ENCODE measurements around the gene TSLP.

The TSLP gene

DNA sequence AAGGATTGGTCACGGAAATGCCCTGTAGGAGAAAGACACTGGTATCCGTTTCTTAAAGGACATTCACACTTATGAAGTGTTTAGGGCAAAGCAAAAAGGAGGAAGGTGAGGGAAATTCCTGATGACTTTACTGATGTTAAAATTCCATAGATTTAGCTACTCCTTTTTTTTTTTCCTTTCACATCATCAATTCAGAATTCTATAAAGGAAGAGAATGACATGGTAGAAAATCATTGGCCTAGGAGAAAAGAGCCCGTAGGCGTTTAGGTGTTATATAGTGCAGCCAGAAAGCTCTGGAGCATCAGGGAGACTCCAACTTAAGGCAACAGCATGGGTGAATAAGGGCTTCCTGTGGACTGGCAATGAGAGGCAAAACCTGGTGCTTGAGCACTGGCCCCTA, at the start of gene TSLP:
Gene TSLP (plus strand): TSS at position 301 of the 400 bp plus-strand sequence. CDS start 178 bp downstream, outside the sequence.
- no peak for DNase-seq

DNA sequence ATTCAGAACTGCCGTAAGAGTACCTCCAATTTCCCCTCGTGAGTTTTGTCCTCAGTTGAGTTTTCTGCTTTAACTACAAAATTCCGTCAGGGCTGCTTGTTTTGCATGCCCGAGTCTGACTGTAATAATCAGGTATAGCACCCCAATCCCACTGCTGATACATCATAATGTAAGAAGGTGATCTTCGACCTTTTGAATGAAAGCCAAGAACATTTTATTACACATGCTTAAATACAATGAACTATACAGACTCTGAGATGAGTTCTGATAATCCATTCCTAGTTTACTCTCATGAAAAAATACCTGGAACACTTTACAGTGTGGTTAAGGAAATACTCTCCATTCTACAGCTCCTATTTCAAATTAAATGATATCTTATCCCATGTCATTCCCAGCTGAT, 49.2 kb upstream of the TSLP start:
- DNase-seq = no peak

DNA sequence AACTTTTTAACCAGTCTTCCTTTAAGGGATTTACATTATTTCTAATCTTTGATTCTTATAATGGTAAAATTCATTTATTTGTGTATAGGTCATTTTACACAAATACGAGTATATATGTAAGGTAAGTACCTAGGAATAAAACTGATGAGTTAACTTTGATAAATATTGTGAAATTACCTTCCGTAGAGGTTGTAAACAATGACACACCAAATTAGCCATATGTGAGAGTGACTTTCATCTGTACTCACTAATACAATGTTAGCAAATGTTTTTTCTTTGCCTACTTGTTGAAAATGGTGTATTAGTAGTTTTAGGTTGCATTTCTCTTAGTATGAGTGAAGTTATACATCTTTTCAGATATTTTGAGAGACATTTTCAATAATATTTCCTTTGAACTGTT, 42.6 kb upstream of the TSLP start:
- DNase-seq = no peak

DNA sequence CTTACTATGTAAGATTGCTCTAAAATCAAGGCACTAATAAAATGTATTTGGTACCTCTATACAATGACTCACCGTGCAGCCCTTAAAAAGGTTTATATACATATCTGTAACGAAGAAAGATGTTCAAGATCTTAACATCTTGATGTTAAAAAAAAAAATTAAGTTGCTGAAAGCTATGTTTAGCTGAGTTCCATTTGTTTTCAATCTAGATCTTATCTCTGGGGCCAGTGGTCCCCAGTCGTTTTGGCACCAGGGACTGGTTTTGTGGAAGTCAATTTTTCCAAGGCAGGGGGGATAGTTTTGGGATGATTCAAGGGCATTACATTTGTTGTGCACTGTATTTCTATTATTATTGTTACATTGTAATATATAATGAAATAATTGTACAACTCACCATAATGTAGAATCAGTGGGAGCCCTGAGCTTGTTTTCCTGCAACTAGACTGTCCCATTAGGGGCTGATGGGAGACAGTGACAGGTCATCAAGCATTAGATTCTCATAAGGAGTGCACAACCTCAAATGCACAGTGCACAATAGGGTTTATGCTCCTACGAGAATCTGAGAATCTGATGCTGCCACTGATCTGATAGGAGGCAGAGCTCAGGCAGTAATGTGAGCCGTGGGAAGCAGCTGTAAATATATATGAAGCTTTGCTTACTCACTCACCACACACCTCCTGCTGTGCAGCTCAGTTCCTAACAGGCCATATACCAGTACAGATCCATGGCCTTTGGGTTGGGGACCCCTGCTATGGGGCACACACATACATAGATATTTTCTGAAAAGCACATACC, 27.6 kb upstream of the TSLP start:
- DNase-seq = no peak

DNA sequence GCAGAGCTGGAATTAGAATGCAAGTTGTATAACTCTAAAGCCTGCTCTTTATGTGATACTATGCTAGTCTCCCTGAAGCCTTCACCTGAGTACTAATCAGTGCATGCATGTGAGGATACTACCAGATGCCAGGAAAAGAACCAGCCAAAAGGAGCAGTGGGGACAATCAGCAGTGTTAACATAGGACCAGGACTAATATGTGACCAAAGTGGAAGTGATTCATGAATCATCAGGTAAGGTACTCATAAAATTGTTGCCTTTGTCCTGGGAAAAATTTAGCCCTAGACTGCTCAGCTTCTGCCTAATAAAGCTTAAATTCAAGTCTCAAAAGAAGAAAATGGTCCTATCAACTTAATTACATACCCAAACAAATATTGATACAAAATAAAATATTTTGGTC, 13.4 kb upstream of the TSLP start:
- DNase-seq = no peak

DNA sequence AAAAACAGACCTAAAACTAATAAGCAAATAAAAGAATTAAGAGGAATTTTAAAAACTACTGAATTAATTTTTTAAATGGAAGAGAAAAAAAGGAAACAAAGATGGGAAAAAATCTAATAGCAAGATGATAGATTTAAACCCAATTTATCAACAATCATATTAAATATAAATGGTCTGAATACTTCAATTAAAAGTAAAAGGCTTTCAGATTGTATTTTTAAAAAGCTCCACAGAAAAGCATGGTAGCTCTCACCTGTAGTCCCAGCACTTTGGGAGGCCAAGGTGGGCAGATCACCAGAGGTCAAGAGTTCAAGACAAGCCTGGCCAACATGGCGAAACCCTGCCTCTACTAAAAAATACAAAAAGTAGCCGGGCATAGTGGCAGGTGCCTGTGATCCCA, 11.3 kb upstream of the TSLP start:
- no peak for DNase-seq

DNA sequence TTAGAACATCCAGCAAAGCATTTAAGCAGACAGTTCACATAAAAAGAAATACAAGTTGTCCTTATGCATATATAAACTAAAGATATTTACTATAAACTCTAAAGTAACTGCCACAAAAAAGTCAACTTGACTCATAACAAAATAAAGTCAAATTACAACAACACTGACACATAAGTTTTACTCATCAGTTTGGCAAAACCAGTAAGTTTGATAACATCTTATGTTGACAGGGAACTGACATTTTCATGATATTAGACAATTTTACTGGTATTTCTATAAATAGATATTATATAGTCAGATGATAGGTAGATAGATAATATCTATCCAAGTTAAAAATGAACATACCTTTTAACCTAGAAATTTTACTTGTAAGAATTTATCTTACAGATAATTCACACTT, 9.9 kb upstream of the TSLP start:
- no peak for DNase-seq

DNA sequence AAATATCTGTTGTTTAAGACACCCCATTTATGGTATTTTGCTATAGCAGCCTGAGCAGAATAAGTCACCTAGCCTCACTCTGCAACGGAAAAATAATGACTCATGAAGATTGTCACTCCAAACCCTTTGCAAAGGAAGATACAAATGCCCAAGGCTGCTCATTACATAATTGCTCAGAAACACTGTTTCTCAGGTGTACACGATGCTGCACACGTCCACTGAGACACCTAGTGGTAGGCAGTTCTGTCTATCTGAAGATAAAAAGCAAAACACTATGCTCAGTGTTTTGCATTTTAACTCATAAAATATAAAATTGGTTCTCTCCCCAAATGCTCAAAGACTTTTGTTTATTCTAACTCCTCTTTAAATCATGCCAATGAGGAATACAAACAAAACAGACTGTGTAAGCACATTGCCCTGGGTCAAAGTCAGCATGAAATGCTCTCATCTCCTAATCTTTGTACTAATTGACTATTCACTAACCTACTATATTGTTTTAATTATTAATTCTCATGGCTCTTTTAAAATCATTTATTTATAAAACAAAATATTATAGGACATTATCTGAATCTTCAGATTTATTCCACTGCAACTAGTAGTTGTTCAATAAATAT, 7.7 kb upstream of the TSLP start:
- no peak for DNase-seq

DNA sequence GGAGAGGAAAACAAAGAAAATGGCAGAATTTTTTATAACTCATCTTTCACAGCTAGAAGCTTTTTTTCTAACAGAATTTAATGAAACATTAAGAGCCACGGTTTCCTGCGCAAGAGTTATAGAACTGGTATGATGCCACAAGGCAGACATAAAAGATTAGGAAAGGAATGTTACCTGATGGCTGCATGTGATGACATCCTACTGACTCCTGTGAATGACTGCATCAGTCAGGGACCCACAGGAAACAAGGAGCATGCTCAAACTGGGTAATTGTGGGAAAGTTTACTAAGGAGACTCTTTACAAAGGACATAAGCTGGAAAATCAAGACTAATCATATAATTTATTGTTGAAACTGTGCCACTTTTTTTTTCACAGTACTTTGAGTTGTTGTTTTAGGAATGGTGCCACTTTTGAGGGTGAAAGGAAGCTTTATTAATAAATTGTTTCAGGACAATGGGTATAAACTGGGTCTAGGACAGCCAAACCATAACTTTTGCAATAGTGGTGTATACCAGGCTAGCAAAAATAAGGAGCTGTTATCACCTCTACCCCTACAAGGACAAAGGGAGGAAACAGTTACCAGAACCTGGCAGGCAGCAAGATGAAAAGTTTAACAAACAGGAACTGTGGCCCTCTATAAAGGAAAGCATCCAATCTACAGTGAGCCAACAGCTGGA, 5.1 kb upstream of the TSLP start:
- no peak for DNase-seq

DNA sequence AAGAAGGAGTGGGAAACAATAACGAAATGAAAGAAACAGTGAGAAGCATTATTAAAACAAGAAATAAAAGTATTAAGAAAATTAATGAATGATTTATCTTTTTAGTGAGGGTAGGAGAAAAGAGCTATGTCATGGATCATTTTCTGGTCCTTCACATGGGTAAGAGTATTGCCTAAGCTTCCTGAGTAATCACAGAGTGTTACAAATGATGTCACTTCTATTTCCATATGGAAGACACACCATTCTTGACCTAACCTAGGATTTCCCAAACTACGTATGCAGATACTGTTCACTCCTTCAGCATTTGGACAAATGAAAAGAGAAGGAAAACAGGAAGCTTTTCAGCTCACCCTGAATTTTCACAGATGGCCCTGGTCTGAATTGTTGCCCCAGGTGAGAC, 3.3 kb upstream of the TSLP start:
- DNase-seq = no peak

DNA sequence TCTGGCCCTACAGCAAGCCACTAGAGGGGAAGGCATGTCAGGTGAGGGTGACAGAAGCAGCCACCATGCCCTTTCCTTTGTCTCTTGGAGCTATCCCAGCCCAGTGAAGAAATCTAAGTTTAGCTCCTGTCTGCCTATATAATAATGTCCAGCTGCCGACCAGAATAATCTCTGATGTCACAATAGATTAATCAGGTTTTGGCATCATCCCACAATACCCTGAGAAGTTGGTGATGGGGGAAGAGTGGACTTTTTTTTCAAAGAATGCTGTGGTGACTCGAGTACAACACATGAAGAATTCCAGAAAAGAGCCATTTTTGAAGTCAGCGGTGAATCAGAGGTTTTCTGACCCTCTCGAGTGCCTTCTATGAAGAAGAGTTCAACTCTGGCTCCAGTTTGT, 1.7 kb upstream of the TSLP start:
- DNase-seq = no peak

DNA sequence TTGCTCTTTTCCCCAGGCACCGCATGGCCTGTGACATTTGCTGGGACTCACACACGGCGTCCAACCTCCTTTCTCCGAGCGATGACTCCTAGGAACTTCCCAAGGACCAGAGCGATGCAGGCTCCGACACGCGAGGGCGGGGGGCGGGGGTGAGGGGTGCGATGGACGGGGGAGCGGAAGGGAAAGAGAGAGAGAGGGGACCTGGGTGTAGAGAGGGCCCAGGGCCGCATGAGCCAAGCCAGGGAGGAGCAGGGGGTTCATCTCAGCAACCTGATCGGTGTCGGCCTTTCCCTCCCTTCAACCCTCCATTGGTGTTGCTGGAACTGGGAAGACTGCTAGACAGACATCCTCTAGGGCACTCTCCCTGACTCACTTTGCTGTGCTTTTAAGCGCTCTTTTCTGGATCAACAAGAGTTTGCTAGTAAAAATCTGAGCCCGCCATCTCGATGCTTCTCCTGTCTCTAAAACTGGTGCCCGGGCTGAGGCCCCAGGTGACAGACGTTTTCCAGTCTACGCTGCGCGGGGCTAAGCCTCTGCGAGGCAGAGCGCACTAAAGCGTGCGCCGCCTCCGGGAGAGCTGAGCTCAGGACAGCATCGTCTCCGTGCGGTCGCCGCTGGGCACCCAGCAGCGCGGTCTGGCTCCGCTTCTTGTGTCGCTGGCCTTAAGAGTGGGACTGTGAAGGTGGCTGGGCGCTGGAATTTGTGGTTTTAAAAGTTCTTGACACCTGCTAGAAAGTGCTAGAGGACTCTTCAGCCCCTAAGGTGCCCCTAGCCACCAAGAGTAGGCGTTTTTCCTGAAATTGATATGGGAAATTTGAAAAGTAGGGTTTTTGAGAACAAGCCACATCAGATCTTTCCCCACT, 1.0 kb upstream of the TSLP start:
- no peak for DNase-seq

DNA sequence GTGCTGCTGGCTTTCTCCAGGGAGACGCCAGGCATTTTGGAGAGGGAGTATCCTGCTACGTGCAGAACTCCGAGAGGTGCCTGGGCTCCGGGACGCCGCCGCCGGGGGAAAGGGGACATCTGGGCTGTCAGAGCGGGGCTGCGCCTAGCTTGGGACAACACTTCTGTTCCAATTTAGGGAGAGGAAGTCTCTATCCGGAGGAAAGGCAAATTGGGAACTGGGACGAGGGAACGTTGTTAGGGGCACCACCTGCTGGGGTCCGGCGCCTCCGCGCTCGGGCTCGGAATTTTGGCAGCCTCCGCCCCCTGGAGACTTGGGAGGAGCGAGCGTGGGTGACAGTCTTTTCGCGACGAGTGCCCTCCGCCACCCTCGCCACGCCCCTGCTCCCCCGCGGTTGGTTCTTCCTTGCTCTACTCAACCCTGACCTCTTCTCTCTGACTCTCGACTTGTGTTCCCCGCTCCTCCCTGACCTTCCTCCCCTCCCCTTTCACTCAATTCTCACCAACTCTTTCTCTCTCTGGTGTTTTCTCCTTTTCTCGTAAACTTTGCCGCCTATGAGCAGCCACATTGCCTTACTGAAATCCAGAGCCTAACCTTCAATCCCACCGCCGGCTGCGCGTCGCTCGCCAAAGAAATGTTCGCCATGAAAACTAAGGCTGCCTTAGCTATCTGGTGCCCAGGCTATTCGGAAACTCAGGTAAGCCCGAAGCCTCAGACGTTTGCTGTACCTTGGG, 1.6 kb downstream of the TSLP start:
- no peak for DNase-seq

DNA sequence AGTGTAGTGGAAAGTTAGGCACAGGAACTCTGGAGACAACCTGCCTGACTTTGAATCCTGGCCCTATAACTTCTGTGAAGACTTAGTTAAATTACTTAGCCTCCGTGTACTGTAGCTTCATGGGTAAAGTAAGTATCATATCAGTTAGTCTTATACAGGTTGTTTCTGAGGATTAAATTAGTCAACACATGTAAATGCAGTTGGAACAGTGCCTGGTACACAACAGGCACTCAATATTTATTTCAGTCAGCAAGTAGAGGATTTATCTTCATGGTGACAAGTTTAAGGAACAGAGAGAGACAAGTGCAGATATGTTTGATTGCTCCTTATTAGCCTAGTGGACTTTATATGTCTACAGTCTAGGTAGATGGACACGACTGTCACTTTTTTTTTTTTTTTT, 2.7 kb downstream of the TSLP start:
- DNase-seq = no peak

DNA sequence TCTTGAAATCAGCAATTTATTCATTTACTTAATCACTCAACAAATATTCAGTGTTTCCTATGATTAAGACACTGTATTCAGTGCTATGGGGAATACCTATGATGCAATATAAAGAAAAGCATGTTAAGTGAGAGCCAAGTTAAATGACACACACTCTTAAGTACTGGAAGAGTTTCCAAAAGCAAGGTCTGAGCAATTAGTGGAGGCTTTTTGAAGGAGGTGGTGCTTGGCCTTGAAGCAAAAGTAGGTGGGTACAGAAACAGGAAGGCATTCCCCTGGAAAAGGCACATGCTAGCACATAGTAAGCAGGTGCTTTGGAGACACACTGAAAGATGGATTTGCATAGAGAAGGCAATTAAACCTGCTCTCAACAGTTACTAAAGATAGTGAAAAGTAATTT, 4.0 kb downstream of the TSLP start:
- DNase-seq = no peak

DNA sequence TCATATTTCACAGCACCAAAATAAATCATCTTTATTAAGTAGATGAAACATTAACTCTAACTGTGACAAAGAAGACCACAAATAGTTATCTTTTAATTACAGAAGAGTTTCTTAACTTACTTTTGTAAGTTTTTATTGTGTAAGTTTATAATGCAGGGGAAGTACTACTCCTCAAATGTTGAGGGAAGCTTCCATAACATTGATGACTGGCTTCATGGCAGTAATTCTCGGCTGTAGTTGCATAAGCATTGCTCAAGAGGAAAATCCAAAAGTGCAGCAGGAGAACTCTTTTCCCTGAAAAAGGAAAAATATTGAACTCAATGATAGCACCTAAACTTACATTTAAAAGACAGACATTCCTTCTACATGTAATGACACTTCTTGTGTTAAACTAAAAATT, 4.6 kb downstream of the TSLP start:
- DNase-seq = no peak

DNA sequence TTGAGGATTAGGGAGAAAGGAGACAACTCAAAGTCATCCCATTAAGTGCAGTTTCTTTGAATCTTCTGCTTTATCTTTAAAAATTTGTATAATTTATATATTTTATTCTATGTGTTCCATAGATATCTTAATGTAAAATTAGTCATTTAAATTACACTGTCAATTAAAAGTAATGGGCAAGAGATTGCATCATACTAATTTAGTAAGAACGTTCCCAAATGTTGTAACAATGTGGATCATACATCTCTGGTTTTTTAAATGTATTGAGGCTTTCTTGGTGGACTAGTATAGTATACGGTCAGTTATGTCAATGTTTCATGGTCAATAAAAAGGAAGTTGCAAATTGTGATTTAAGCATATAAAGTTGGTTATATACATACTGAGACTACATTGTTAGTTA, 6.2 kb downstream of the TSLP start:
- no peak for DNase-seq

DNA sequence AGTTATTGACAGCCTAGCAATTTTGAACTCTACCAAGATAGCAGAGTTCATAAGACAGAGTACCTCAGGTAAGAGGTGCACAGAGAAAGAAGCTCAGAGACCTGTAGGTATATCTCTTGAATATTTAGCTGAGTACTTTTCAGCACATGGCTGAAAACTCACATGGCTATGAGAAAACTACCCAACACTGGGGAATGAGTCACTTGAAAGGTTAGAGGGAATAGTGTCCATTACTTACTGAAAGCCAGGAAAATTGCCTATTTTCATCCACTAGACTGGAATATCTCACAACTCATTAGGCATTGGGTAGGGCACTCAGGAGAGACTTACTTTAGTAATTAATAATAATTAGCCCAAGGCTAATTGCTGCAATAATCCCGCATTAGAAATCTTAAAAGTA, 8.3 kb downstream of the TSLP start:
- no peak for DNase-seq

DNA sequence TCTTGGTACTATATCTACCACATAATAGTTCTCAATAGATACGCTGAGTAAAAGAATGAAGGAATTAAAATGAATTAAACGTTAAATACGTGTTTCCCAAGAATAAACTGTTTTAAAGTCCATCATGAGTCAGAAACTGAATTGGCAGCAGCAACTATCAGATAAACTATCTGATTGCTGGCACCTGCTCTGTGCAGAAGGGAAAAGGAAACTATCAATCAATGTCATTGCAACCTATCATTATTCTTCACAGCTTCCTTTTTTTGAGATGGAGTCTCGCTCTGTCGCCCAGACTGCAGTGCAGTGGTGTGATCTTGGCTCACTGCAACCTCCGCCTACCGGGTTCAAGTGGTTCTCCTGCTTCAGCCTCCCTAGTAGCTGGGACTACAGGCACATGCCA, 11.8 kb downstream of the TSLP start:
- peak; percentile 38 for DNase-seq

DNA sequence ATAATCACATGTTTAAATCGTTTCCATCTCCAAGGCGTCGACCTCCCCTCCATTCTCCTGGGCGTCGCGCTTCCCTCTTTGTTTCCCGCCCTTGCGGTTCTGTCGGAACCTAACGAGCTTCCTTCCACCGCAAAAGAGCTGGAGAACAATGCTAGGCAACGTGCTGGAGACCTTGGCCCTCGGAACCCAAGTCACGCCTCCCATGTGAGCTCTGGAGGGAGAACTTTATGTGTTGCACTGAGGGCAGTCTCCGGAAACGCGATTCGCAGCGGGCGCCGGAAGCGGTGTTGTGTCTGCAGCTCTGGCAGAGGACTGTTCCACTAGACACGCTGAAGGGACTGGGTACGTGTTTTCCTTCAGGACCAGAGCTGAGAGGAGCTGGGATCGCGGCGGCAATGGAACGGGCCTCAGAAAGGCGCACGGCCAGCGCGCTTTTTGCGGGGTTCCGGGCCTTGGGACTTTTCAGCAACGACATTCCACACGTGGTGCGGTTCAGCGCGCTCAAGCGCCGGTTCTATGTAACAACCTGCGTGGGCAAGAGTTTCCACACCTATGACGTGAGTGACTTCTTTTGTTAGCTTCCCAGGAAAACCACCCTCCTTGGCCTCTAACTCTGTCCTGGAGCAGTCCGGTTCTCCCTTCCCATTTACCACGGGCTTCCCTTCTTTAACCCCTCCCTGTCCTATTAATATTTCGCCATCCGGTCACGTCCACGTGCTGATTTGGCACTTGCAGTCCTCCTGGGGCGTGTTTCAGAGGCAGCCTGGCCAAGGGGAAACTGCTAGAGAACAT, 20.7 kb downstream of the TSLP start, which contains the start of gene WDR36:
Gene WDR36 (plus strand): TSS at position 287 of the 792 bp plus-strand sequence. CDS start 109 bp downstream, at position 396.
- DNase-seq = peak; percentile 60

DNA sequence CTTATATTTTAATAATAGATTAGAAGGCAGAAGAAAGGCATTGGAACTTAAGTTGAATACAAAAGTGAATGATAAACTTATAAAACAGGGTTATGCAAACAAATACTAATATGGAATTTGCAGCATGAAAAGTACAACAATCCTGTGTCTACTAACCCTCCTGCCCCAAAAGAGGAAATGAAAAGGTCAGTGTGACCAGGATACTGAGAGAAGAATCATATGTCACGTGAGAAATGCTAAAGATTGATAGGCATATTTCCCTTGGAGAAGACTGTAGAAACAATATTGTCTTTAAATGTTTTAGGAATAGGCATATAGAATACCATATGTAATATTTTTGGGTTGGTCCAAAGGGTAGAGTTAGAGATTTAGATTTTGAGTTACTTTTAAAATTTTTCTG, 24.5 kb downstream of the TSLP start:
- no peak for DNase-seq
